Panc1 (cell line): Measurements from ENCODE around the gene TMC7. TPM values are rescaled to one million over a fixed set of nuclear protein-coding genes. Genes with fewer than 3 reads are reported as not detected.
"Not testable (repeated sequence)": the region's sequence is repeated elsewhere in the genome, so short reads cannot be mapped to it uniquely, and the experiment has no call there.

Experiments used
- ATAC-seq: fragments of 200-7000 bp; cut with Tn5 transposase; 2 replicates; pipeline ENCODE4 v1.9.1; 2020; ENCODE audit warnings: mild to moderate bottlenecking, moderate library complexity
- BruUV-seq: library from RNA; stranded (reverse); fragments of 400-500 nt; replicated peaks from 2 replicates; lab custom pipeline; 2021; lab: Mats Ljungman, UMichigan
- CTCF ChIA-PET: fragments of 300-600 bp; sonication (Branson Sonifier 250); formaldehyde crosslinking; loops from one replicate; lab custom pipeline; 2022; ENCODE audit warnings: antibody characterized with exemption; lab: Charles Lee
- POLR2A ChIA-PET: fragments of 300-600 bp; sonication (Branson Sonifier 250); formaldehyde crosslinking; loops from one replicate; lab custom pipeline; 2022; ENCODE audit warnings: antibody characterized with exemption; lab: Charles Lee
- DNase-seq: peaks from one replicate; pipeline ENCODE4 v3.0.0-alpha.2; 2010; ENCODE audit warnings: low read depth, low spot score
- H3K27ac ChIP-seq: 2 replicates; pipeline ENCODE4 v1.5.1; 2011; ENCODE audit warnings: mild to moderate bottlenecking, low read length, inconsistent platforms
- H3K27me3 ChIP-seq: fragments of 200-500 bp; sonication (Bioruptor generic); 2 replicates; pipeline ENCODE4 v1.6.0; 2014; ENCODE audit warnings: low read length, inconsistent platforms; ENCODE audit not compliant: control insufficient read depth, insufficient read depth
- H3K36me3 ChIP-seq: fragments of 200-500 bp; sonication (Bioruptor generic); 2 replicates; pipeline ENCODE4 v1.5.1; 2014; ENCODE audit warnings: inconsistent platforms, mild to moderate bottlenecking, low read length, moderate library complexity; ENCODE audit not compliant: control insufficient read depth, insufficient read depth
- H3K4me1 ChIP-seq: 2 replicates; pipeline ENCODE4 v1.5.1; 2011; ENCODE audit warnings: inconsistent platforms, mild to moderate bottlenecking, low read length, moderate library complexity; ENCODE audit not compliant: control insufficient read depth, insufficient read depth
- H3K4me3 ChIP-seq, 2 experiments: 2 replicates each; pipeline ENCODE4 v1.5.1; 2011 to 2012; ENCODE audit warnings: low read depth in 2 of 2, low read length in 2 of 2, mild to moderate bottlenecking in 2 of 2, inconsistent platforms in 1 of 2, moderate library complexity in 1 of 2
- H3K9me3 ChIP-seq: fragments of 200-500 bp; sonication (Bioruptor generic); 2 replicates; pipeline ENCODE4 v1.5.1; 2014; ENCODE audit warnings: low read depth, mild to moderate bottlenecking, inconsistent platforms, low read length, moderate library complexity; ENCODE audit not compliant: control insufficient read depth, insufficient read depth
- POLR2AphosphoS5 ChIP-seq: IDR thresholded peaks from 2 replicates; pipeline ENCODE4 v1.6.1; 2012; ENCODE audit warnings: mild to moderate bottlenecking, low read depth, low read length, moderate library complexity
- SIN3A ChIP-seq: IDR thresholded peaks from 2 replicates; pipeline ENCODE4 v1.6.1; 2012; ENCODE audit warnings: low read depth, mild to moderate bottlenecking, low read length, moderate library complexity, borderline replicate concordance; ENCODE audit not compliant: insufficient read depth
- TCF7L2 ChIP-seq: IDR thresholded peaks from 2 replicates; pipeline ENCODE4 v1.6.1; 2011; ENCODE audit warnings: mild to moderate bottlenecking, low read depth, low read length, inconsistent platforms
- in situ Hi-C: cut with HindIII; loops from 2 replicates; pipeline ENCODE4 v1.10.0; 2016; ENCODE audit warnings: low sequenced_read_pairs, low pct_unique_long_range_greater_than_20kb
- intact Hi-C: fragments of 100-400 bp; cut with micrococcal nuclease; formaldehyde crosslinking; loops from one replicate; pipeline ENCODE4 v1.10.0; 2022; ENCODE audit not compliant: unreplicated experiment
- total RNA-seq: library from RNA; stranded (reverse); gene quantifications from one replicate; pipeline ENCODE4 v1.2.1, GENCODE V29; 2021; ENCODE audit not compliant: unreplicated experiment
- TF ChIP-seq, protein P1 (sequence below): fragments of 450-650 bp; IDR thresholded peaks from 2 replicates; pipeline ENCODE4 v1.5.1; 2017; ENCODE audit warnings: mild to moderate bottlenecking
- TF ChIP-seq, protein P2 (sequence below), 2 experiments: IDR thresholded peaks; 2 replicates each; pipeline ENCODE4 v1.6.1; 2011 to 2012; ENCODE audit warnings: low read depth in 2 of 2, control low read depth in 1 of 2, low read length in 1 of 2, mild to moderate bottlenecking in 1 of 2, moderate library complexity in 1 of 2; ENCODE audit not compliant: insufficient read depth in 1 of 2

TMC7 gene
- total RNA-seq, 1 experiment from 2014 or later, result 5.1 TPM

DNA sequence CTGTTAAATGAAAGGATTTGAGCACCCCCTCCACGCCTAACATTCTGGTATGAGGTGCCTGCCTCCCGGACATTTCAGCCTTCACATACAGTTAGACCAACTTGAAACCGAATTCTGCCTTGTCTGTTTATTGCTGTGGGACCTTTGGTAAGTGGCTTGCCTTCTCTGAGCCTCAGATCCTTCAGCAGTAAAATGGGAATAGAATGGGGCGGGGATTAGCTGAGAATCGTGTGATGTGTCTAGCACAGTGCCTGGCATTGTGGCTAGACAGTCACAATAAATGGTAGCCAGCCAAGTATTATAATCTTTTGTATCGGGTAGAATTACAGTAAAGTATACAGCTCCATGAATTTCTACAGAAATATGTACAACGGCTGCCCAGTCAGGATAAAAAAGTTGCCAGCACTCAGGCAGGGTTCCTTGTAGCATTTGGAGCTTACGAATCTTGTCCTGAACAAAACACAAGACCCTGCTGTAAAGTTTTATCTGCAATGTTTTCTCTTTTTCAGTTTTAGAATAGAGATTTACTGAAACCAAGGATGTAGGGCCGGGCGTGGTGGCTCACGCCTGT, 786 bp downstream of the TMC7 start:
- H3K4me1 ChIP-seq, result peaks cover 6% of the 10 kb centered on the region; the same call in 1 of the 2 replicates
- ChIA-PET CTCF (interaction anchor here (0.6 to 2.5 kb wide), 3 partner anchors 27 to 91 kb away, joined by 7 to 8 read pairs (median 7); no protein-coding TSS in a partner anchor), POLR2A (no interaction called here)
- TF ChIP-seq, protein P1, sequence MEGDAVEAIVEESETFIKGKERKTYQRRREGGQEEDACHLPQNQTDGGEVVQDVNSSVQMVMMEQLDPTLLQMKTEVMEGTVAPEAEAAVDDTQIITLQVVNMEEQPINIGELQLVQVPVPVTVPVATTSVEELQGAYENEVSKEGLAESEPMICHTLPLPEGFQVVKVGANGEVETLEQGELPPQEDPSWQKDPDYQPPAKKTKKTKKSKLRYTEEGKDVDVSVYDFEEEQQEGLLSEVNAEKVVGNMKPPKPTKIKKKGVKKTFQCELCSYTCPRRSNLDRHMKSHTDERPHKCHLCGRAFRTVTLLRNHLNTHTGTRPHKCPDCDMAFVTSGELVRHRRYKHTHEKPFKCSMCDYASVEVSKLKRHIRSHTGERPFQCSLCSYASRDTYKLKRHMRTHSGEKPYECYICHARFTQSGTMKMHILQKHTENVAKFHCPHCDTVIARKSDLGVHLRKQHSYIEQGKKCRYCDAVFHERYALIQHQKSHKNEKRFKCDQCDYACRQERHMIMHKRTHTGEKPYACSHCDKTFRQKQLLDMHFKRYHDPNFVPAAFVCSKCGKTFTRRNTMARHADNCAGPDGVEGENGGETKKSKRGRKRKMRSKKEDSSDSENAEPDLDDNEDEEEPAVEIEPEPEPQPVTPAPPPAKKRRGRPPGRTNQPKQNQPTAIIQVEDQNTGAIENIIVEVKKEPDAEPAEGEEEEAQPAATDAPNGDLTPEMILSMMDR, result no peak
- TF ChIP-seq TCF7L2 (no peak), SIN3A (no peak), POLR2AphosphoS5 (no peak)
- TF ChIP-seq, protein P2, sequence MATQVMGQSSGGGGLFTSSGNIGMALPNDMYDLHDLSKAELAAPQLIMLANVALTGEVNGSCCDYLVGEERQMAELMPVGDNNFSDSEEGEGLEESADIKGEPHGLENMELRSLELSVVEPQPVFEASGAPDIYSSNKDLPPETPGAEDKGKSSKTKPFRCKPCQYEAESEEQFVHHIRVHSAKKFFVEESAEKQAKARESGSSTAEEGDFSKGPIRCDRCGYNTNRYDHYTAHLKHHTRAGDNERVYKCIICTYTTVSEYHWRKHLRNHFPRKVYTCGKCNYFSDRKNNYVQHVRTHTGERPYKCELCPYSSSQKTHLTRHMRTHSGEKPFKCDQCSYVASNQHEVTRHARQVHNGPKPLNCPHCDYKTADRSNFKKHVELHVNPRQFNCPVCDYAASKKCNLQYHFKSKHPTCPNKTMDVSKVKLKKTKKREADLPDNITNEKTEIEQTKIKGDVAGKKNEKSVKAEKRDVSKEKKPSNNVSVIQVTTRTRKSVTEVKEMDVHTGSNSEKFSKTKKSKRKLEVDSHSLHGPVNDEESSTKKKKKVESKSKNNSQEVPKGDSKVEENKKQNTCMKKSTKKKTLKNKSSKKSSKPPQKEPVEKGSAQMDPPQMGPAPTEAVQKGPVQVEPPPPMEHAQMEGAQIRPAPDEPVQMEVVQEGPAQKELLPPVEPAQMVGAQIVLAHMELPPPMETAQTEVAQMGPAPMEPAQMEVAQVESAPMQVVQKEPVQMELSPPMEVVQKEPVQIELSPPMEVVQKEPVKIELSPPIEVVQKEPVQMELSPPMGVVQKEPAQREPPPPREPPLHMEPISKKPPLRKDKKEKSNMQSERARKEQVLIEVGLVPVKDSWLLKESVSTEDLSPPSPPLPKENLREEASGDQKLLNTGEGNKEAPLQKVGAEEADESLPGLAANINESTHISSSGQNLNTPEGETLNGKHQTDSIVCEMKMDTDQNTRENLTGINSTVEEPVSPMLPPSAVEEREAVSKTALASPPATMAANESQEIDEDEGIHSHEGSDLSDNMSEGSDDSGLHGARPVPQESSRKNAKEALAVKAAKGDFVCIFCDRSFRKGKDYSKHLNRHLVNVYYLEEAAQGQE (IDR thresholded peaks at IDR 0.05; ENCODE audit: insufficient read depth in 1 of 2, low read depth in 2 of 2, low read length in 1 of 2), result no peak
- ATAC-seq, result no peak
- in situ Hi-C loops (no loop called here), intact Hi-C loops (loop anchor here (10.0 kb wide), 1 partner anchor 390 kb away; no protein-coding TSS in a partner anchor)
- BruUV-seq, result no TSS peak
- peak overlapping the region; percentile 87 for H3K27ac ChIP-seq
- no peaks in the 10 kb centered on the region for H3K9me3 ChIP-seq
- no peaks in the 10 kb centered on the region for H3K27me3 ChIP-seq
- no peaks in the 10 kb centered on the region for H3K36me3 ChIP-seq
- peak overlapping the region; percentile 58 to 98 for H3K4me3 ChIP-seq
- no peak for DNase-seq

DNA sequence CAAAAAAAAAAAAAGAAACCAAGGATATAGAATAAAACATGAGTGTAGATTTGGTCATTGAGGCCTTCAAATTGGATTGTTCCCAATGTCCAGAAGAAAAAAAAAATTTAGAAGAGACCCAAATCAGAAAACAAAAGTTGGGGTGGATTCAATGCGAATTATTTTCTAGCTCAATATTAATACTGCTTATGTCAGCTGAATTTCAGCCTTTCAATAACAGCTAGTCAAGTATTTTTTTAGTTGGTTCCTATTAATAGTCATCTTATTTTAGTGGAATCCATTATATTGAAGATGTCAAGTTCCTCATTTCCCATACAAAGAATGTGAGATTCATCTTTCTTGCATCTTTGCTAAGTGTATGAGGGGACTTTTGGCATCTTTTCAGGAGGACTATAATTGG, 1.5 kb downstream of the TMC7 start:
- intact Hi-C loops, result loop anchor here (10.0 kb wide), 1 partner anchor 390 kb away; no protein-coding TSS in a partner anchor
- H3K4me1 ChIP-seq, POLR2A ChIA-PET, H3K27ac ChIP-seq, ATAC-seq, H3K36me3 ChIP-seq, H3K4me3 ChIP-seq, DNase-seq, H3K27me3 ChIP-seq, H3K9me3 ChIP-seq, in situ Hi-C loops: not testable (repeated sequence)
- CTCF ChIA-PET, result interaction anchor here (2.5 kb wide), 1 partner anchor 26 kb away, joined by 8 read pairs; no protein-coding TSS in a partner anchor
- TSS peak; percentile 82 for BruUV-seq

DNA sequence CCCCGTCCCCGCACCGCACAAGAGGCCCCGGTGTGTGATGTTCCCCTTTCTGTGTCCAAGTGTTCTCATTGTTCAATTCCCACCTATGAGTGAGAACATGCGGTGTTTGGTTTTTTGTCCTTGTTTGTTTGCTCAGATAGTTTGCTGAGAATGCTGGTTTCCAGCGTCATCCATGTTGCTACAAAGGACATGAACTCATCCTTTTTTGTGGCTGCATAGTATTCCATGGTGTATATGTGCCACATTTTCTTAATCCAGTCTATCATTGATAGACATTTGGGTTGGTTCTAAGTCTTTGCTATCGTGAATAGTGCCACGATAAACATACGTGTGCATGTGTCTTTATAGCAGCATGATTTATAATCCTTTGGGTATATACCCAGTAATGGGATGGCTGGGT, 8.0 kb downstream of the TMC7 start:
- BruUV-seq, intact Hi-C loops, H3K9me3 ChIP-seq, POLR2A ChIA-PET, DNase-seq, H3K27ac ChIP-seq, H3K27me3 ChIP-seq, CTCF ChIA-PET, H3K4me3 ChIP-seq, ATAC-seq, in situ Hi-C loops, H3K36me3 ChIP-seq: not testable (repeated sequence)
- peaks cover 11% of the 10 kb centered on the region for H3K4me1 ChIP-seq

DNA sequence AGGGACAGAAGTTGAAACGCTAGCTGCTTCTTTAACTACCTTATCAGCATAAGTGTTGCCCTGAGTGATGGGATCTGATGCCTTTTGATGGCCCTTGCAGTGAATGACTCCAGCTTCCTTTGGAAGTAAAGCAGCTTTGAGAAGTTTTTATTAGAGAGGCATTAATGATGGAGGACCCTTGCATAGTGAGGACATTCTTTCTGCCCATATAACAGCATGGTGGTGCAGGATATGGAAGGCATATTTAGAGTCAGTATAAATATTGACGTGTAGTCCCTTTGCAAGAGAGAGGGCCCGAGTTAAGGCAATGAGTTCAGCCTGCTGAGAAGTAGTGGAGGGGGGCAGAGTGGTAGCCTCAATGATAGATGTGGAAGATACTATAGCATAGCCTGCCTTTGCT, 9.8 kb downstream of the TMC7 start:
- H3K27me3 ChIP-seq, H3K9me3 ChIP-seq, CTCF ChIA-PET, BruUV-seq, ATAC-seq, in situ Hi-C loops, POLR2A ChIA-PET, DNase-seq, H3K27ac ChIP-seq, H3K36me3 ChIP-seq, intact Hi-C loops, H3K4me3 ChIP-seq: not testable (repeated sequence)
- peaks cover 20% of the 10 kb centered on the region for H3K4me1 ChIP-seq

DNA sequence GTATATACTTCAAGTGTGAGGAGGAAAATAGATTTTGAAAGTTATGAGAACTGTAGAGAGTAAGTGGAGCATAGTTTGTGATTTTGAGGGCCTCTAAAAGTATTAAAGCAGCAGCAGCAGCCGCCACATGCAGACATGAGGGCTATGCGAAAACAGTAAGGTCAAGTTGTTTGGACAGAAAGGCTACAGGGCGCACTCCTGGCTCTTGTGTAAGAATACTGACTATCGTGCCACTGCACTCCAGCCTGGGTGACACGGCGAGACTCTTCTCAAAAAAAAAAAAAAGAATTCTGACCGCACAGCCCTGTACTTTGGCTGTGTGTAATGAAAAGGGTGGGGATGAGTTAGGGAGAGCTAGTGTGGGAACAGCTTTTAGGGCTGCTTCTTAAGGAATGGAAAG, 10.4 kb downstream of the TMC7 start:
- DNase-seq, in situ Hi-C loops, ATAC-seq, POLR2A ChIA-PET, H3K27ac ChIP-seq, BruUV-seq, H3K36me3 ChIP-seq, H3K27me3 ChIP-seq, H3K9me3 ChIP-seq, H3K4me3 ChIP-seq, intact Hi-C loops, CTCF ChIA-PET: not testable (repeated sequence)
- H3K4me1 ChIP-seq, result peaks cover 25% of the 10 kb centered on the region
